ENCODE results near the gene ELK4. TPM values are rescaled to one million over a fixed set of nuclear protein-coding genes. Genes with fewer than 3 reads are reported as not detected.
"Not testable (repeated sequence)": the region's sequence is repeated elsewhere in the genome, so short reads cannot be mapped to it uniquely, and the experiment has no call there.

Gene ELK4
- total RNA-seq, 3 donors from 2014 or later: 90.7 to 103 (median 101) TPM

DNA sequence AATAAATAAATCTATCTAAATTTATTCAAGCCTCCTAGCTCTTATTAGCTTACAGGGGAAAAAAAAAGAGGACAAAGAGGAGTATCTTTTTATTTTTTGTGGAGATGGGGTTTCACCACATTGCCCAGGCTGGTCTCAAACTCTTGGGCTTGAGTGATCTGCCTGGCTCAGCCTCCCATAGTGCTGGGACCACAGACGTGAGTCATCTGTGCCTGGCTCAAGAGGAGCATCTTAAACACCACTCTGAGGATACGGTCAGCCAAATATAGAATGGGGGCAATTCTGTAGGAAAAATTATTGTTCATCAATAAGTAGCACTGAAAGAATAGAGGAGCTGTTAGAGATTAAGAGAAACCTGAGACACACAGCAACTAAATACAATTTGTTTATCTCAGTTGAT lies 24.4 kb upstream of the ELK4 start:
- no peaks in the 10 kb centered on the region for H3K27me3 Mint-ChIP-seq (ENCODE audit: low read depth)
- no peaks in the 10 kb centered on the region for H3K36me3 Mint-ChIP-seq (ENCODE audit: insufficient read depth)
- H3K9me3 Mint-ChIP-seq: no peaks in the 10 kb centered on the region
- DNase-seq: no peak
- no peak overlapping the region for H3K4me3 Mint-ChIP-seq
- no peaks in the 10 kb centered on the region for H3K4me1 Mint-ChIP-seq (ENCODE audit: low read depth)
- no peak for ATAC-seq

DNA sequence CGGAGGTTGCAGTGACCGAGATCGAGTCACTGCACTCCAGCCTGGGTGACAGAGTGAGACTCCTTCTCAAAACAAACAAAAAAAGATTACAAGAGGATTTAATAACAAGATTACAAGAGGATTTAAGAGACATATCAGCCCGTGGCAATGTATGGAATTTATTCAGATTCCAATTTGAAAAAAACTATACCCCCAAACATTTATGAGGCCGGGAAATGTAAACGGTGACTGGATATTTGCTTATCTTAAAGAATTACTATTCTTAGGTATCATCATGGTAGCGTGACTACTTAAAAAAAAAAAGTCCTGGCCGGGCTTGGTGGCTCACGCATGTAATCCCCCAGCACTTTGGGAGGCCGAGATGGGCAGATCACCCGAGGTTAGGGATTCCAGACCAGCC lies 21.2 kb upstream of the ELK4 start:
- H3K4me3 Mint-ChIP-seq: no peak overlapping the region

DNA sequence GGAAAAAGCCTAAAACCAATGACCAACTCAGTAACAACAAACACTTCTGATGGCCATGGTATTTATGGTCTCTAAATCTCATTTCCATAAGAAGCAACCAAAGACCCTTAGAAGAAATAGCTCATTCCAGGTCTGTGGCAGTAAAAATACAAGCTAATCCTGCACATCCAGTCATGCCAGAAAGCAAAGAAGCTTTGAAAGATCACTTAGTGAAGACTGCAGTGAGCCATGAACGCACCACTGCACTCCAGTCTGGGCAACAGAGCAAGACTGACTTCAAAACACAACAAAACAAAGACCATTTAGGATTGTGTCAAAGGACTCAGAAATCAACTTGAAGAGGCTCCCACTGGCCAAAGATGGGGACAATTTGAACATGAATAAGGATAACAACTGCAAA lies 18.4 kb upstream of the ELK4 start:
- Mint-ChIP-seq H3K27me3 (ENCODE audit: low read depth) (peaks cover 6% of the 10 kb centered on the region), H3K36me3 (ENCODE audit: insufficient read depth) (no peaks in the 10 kb centered on the region), H3K4me3 (no peak overlapping the region), H3K9me3 (no peaks in the 10 kb centered on the region), H3K4me1 (ENCODE audit: low read depth) (no peaks in the 10 kb centered on the region)
- ATAC-seq (no peak), DNase-seq (no peak)

More for the DNA sequence above, 21.2 kb upstream of the ELK4 start:
- Mint-ChIP-seq H3K27me3 (ENCODE audit: low read depth) (no peaks in the 10 kb centered on the region), H3K4me1 (ENCODE audit: low read depth) (no peaks in the 10 kb centered on the region), H3K9me3 (no peaks in the 10 kb centered on the region), H3K36me3 (ENCODE audit: insufficient read depth) (no peaks in the 10 kb centered on the region)
- ATAC-seq (no peak), DNase-seq (no peak)

DNA sequence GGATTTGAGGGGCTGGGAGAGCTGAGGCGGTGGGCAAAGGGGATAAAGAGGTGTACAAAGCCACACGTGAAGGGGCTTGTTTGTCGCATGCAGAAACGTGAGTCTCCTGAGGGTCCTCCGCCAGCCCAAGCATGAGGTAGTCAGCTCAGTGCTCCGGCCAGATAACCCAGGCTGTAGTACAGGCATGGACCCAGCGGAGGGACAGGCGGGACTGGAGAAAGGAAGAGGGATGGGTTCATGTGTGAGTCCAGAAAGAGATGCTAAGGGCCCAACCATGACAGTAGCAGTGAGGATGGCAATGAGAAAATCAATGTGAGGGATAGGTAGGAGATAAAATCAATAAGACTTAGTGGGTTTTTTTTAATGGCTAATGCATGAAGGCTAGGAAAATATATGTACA lies 13.7 kb upstream of the ELK4 start:
- ATAC-seq: no peak
- peaks cover 6% of the 10 kb centered on the region for H3K27me3 Mint-ChIP-seq (ENCODE audit: low read depth)

DNA sequence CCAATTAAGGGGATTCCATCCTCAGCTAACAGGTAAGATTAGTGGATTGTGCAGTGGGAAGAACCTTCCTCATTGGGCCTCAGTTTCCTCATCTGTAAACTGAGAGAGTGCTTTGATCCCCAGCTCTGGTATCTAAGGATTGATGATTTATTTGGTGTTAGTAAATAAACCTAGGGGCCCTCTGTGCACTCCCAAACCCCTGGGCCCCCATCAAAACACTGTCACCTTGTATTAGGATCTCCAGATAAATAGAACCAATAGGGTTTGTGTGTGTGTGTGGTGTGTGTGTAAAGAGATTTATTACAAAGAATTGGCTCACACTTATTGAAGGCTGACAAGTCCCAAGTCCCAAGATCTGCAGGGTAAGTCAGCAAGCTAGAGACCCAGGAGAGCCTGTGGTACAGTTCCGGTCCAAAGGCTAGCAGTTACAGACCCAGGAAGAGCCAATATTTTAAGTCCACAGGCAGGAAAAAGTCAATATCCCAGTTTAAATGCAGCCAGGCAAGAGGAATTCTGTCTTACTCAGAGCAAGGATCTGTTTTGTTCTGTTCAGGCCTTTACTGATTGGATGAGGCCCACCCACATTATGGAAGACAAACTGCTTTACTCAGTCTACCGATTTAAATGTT lies 11.0 kb upstream of the ELK4 start:
- ATAC-seq: no peak
- H3K36me3 Mint-ChIP-seq (ENCODE audit: insufficient read depth): no peaks in the 10 kb centered on the region

More for the DNA sequence above, 13.7 kb upstream of the ELK4 start:
- Mint-ChIP-seq H3K4me3 (no peak overlapping the region), H3K4me1 (ENCODE audit: low read depth) (no peaks in the 10 kb centered on the region), H3K9me3 (no peaks in the 10 kb centered on the region), H3K36me3 (ENCODE audit: insufficient read depth) (no peaks in the 10 kb centered on the region)
- DNase-seq: no peak

DNA sequence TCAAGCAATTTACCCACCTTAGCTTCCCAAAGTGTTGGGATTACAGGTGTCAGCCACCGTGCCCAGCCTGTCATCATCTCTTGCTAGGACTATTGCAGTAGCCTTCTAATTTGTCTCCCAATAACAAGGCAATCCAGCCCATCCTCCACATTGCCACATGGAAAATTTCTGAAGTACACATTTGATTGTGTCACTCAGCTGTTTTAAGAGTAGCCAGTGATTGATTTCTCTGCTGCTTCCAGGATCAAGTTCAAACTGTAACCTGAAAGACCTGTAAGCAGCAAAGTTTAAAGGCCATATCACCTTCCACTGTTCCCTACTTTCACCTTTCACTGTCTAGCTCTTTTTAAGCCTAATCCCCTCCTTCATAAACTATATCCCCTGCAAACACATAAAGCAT lies 7.8 kb upstream of the ELK4 start:
- Mint-ChIP-seq H3K27me3 (ENCODE audit: low read depth) (no peaks in the 10 kb centered on the region), H3K36me3 (ENCODE audit: insufficient read depth) (no peaks in the 10 kb centered on the region), H3K4me3 (no peak overlapping the region), H3K4me1 (ENCODE audit: low read depth) (no peaks in the 10 kb centered on the region), H3K9me3 (no peaks in the 10 kb centered on the region)
- no peak for ATAC-seq
- no peak for DNase-seq

More for the DNA sequence above, 11.0 kb upstream of the ELK4 start:
- peaks cover 6% of the 10 kb centered on the region for H3K27me3 Mint-ChIP-seq (ENCODE audit: low read depth)
- no peak overlapping the region for H3K4me3 Mint-ChIP-seq
- H3K9me3 Mint-ChIP-seq: no peaks in the 10 kb centered on the region
- DNase-seq: no peak
- H3K4me1 Mint-ChIP-seq (ENCODE audit: low read depth): no peaks in the 10 kb centered on the region

DNA sequence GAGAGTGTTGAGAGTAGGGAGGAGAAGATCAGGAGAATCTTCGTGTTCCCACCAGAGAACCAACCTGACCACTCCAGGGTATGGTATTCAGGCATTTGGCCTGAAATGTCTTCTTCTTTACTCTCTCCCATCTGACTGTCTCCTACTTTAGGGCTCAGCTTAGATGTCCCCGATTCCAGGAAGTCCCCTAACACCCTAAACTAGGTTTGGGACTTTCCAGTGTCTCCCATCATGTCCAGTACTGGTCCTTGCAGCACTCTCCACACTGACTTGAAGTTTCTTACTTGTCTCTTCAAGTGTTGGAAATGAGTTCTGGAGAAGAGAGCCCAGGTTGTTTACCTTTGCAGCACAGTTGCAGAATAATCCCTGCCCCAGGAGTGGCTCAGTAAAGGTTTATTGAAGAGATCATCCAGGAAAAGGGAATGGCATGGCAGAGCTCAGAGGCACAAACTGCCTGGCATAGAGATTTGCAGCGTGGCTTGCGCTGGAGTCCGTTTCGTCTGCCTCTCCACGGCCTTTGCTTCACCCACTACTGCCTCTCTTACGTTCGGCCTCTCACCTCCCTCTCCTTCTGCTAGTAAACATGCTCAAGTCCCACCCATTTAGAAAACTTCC lies 6.2 kb upstream of the ELK4 start:
- Mint-ChIP-seq H3K4me1 (ENCODE audit: low read depth) (no peaks in the 10 kb centered on the region), H3K4me3 (no peak overlapping the region), H3K36me3 (ENCODE audit: insufficient read depth) (no peaks in the 10 kb centered on the region), H3K9me3 (no peaks in the 10 kb centered on the region), H3K27me3 (ENCODE audit: low read depth) (no peaks in the 10 kb centered on the region)
- DNase-seq (no peak), ATAC-seq (no peak)

DNA sequence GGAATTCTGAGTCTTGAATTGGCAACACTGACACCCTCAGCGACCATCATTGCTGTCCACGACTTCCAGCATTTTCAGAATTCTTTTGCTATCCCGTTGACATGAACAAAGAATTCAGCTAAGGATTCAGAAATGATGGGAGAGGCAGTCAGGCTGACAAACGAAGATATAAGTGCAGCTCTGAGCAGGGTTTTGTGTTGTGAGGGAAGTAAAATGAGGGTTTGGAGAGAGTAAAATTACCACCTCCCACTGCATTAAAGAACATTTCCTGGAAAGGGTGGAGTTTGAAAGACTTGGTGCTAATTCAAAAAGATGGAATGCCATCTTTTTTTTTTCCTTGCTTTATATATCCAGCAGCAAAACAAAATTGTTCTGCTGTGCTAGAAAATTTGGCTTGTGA lies 4.9 kb upstream of the ELK4 start:
- no peak for DNase-seq
- no peaks in the 10 kb centered on the region for H3K4me1 Mint-ChIP-seq (ENCODE audit: low read depth)
- H3K9me3 Mint-ChIP-seq: no peaks in the 10 kb centered on the region
- H3K27me3 Mint-ChIP-seq (ENCODE audit: low read depth): no peaks in the 10 kb centered on the region
- no peak for ATAC-seq
- H3K4me3 Mint-ChIP-seq: no peak overlapping the region
- no peaks in the 10 kb centered on the region for H3K36me3 Mint-ChIP-seq (ENCODE audit: insufficient read depth)

DNA sequence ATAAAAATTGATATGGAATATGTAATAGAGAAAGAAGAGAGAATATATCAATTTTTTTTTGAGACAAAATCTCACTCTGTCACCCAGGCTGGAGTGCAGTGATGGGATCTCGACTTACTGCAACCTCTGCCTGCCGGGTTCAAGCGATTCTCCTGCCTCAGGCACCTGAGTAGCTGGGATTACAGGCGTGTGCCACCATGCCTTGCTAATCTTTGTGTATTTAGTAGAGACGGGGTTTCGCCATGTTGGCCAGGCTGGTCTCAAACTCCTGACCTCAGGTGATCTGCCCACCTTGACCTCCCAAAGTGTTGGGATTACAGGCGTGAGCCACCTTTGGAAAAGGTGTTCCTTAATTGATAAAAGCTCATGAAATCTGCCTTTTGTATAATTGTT lies 4.3 kb upstream of the ELK4 start:
- not testable (repeated sequence) for H3K9me3 Mint-ChIP-seq; DNase-seq; ATAC-seq; H3K36me3 Mint-ChIP-seq (ENCODE audit: insufficient read depth); H3K27me3 Mint-ChIP-seq (ENCODE audit: low read depth); H3K4me3 Mint-ChIP-seq; H3K4me1 Mint-ChIP-seq (ENCODE audit: low read depth)

DNA sequence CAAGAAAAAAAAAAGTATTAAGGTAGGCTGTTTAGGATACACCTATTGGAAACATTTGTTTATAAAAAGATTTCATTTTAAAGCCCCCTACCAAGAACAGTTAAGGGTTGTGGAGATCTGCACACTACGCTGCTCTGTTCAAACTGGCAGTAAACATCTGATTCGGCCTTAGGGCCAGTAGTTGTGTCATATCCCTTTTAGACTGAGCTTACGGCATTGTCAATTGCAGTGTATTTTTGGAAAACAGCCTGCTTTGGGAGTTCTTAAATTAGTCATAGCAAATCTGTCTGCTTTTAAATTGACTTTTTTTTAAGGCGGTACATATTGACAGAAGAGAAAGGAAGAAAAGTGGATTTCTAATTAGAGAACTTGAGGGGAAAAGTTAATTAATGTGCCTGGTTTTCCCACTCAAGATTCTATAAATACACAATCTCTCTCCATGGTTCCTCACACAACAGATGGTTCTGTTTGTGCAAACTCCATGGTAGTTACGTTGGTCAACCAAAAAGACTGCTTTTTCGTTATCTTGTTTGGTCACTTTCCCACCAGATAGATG lies 1.7 kb upstream of the ELK4 start:
- no peak overlapping the region for H3K4me3 Mint-ChIP-seq
- H3K36me3 Mint-ChIP-seq (ENCODE audit: insufficient read depth): peaks cover under 1% of the 10 kb centered on the region
- DNase-seq: no peak
- no peaks in the 10 kb centered on the region for H3K9me3 Mint-ChIP-seq
- peaks cover 16% of the 10 kb centered on the region for H3K4me1 Mint-ChIP-seq (ENCODE audit: low read depth)
- ATAC-seq: no peak
- no peaks in the 10 kb centered on the region for H3K27me3 Mint-ChIP-seq (ENCODE audit: low read depth)

DNA sequence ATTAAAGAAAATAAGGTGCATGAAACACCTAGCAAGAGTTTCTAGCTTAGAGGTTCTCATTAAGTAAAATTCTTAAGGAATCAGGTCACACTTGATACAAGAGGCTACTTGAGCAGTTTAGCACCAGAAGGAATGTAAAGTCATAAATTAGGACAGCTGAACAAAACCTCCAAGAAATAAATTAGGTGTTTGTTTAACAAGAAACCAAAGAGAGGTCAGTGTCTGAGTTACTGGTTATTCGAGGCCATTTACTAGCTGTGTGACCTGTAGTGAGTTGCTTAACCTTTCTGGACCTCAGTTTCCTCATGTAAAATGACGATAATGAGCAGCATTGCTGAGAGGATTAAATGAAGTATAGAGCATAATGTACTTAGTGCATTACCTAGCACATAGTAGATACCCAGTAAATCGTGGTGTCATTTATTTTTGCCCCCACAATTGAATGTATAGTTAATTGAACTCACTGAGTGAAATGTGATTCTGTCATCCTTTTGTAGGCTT lies 908 bp upstream of the ELK4 start:
- ATAC-seq (no peak), DNase-seq (no peak)
- Mint-ChIP-seq H3K4me3 (peak overlapping the region; percentile 79), H3K9me3 (no peaks in the 10 kb centered on the region), H3K27me3 (ENCODE audit: low read depth) (no peaks in the 10 kb centered on the region), H3K4me1 (ENCODE audit: low read depth) (peaks cover 24% of the 10 kb centered on the region), H3K36me3 (ENCODE audit: insufficient read depth) (peaks cover 9% of the 10 kb centered on the region)

DNA sequence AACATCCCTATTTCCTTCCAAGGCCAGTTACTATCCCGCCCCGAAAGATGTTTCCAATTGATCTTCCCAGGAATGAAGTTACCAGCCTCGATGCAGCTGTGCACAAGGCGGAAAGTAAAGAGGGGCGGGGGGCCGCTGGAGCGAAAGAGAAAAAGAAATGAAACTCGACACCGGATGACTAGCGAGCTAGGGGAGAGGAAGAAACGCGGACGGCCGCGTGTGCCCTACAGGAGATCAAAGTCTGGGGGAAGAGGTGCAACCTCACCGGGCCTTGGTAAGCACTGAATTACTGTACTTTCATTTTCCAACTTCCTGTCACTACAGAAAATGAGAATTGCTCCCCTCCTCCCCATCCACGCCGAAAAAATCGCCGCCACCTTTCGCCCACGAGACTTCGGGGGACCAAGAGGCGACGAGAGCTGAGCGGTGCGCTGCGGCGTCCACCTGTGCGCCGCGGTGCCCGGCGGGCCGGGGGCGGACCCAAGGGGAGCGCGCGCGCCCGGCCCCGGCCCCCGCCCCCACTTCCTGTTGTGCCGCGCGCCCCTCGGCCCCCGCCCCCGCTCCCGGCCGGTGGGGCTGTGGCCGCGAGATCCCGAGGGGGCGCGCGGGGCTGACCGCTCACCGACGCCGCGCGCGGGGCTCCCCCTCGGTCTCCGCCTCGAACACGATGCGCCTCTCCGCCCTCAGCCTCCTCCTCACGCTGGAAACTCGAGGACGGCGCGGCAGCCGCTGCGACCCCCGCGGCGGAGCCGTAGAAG lies 622 bp downstream of the ELK4 start:
- H3K36me3 Mint-ChIP-seq (ENCODE audit: insufficient read depth): peaks cover 21% of the 10 kb centered on the region
- H3K9me3 Mint-ChIP-seq: no peaks in the 10 kb centered on the region
- peak overlapping the region; percentile 88 for H3K4me3 Mint-ChIP-seq
- peak; percentile 75 to 77 for ATAC-seq
- peaks cover 37% of the 10 kb centered on the region for H3K4me1 Mint-ChIP-seq (ENCODE audit: low read depth)
- H3K27me3 Mint-ChIP-seq (ENCODE audit: low read depth): no peaks in the 10 kb centered on the region
- peak; percentile 74 for DNase-seq

DNA sequence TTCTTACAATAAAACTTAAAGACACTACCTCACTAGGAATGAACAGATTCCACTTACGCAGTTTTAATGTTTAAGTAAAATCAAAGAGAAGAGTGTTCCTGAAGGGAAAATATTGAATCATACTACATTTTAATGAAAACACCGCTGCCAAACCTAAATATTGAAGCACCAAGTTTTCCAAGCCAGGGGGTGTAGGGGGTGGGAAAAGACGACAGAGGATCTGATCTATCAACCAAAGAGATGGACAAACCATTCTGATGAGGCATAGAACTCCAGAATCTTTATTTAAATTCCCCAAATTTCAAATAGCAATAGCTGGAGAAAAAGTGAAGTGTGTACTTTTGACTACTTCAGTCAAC lies 1.2 kb downstream of the ELK4 start:
- ATAC-seq (no peak), DNase-seq (no peak)
- Mint-ChIP-seq H3K4me1 (ENCODE audit: low read depth) (peaks cover 43% of the 10 kb centered on the region), H3K27me3 (ENCODE audit: low read depth) (no peaks in the 10 kb centered on the region), H3K4me3 (peak overlapping the region; percentile 88), H3K9me3 (no peaks in the 10 kb centered on the region), H3K36me3 (ENCODE audit: insufficient read depth) (peaks cover 24% of the 10 kb centered on the region)

DNA sequence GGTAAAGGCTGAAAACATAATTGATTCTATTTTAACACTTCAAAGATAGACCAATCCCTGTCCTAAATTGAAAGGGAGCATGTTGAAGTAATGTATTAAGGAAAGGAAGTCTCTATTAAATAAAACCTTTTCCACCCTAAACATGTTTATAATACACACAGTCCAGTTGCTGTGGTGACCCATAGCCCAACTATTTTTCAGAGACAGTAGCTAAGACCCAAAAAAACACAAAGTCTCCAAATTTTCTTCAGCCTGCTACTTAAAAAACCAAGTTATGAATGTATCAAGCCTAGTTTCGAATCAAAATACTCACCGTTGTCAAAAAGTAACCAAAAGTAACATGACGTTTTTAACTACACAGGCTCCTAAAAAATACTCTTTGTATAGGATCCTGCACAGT lies 1.6 kb downstream of the ELK4 start:
- no peak for ATAC-seq
- peaks cover 44% of the 10 kb centered on the region for H3K4me1 Mint-ChIP-seq (ENCODE audit: low read depth)
- H3K36me3 Mint-ChIP-seq (ENCODE audit: insufficient read depth): peaks cover 25% of the 10 kb centered on the region
- no peak for DNase-seq
- H3K9me3 Mint-ChIP-seq: no peaks in the 10 kb centered on the region
- H3K27me3 Mint-ChIP-seq (ENCODE audit: low read depth): no peaks in the 10 kb centered on the region
- H3K4me3 Mint-ChIP-seq: peak overlapping the region; percentile 88
